Measurements from ENCODE around the gene ANXA5.

GRCh38 chr4:121728066-121728465 is 31.3 kb upstream of the ANXA5 start:
- TF ChIP-seq CTCF (IDR thresholded peaks at IDR 0.05) (no peak), EP300 (IDR thresholded peaks at IDR 0.05) (no peak)

Data from suprapubic skin (tissue), 3 donors.